ENCODE results near the gene C19orf81.

DNA sequence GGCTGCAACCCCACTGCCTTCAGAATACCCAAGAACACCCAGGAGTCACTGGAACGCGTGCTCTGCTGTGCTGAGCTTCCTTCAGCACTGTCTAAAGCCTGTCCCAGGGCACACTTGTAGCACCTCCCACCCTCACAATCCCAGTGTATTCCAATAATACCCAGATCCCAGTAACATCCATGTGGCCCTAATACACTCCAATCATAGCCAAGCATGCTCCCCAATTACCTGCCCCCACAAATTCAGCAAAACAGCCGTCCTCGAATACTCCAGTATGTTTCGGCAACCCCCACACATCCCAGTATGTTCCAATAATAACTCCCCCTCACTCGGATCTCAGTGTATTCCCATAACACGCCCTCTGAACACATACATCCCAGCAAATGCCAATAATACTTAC is 41.2 kb downstream of the C19orf81 start:
- TF ChIP-seq, protein P1, sequence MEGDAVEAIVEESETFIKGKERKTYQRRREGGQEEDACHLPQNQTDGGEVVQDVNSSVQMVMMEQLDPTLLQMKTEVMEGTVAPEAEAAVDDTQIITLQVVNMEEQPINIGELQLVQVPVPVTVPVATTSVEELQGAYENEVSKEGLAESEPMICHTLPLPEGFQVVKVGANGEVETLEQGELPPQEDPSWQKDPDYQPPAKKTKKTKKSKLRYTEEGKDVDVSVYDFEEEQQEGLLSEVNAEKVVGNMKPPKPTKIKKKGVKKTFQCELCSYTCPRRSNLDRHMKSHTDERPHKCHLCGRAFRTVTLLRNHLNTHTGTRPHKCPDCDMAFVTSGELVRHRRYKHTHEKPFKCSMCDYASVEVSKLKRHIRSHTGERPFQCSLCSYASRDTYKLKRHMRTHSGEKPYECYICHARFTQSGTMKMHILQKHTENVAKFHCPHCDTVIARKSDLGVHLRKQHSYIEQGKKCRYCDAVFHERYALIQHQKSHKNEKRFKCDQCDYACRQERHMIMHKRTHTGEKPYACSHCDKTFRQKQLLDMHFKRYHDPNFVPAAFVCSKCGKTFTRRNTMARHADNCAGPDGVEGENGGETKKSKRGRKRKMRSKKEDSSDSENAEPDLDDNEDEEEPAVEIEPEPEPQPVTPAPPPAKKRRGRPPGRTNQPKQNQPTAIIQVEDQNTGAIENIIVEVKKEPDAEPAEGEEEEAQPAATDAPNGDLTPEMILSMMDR (IDR thresholded peaks at IDR 0.05) = no peak
- no peak for TF ChIP-seq POLR2A (IDR thresholded peaks at IDR 0.05)

Measured in adrenal gland (tissue), 5 donors.